Right lung (tissue), 5 donors: ENCODE data around the gene CELF5. TPM values are rescaled to one million over a fixed set of nuclear protein-coding genes. Genes with fewer than 3 reads are reported as not detected.
"Not testable (repeated sequence)": the region's sequence is repeated elsewhere in the genome, so short reads cannot be mapped to it uniquely, and the experiment has no call there.

Experiments used
- DNase-seq, 2 donors: peaks; one replicate each; pipeline ENCODE4 v3.0.0-alpha.2; 2013
- polyA plus RNA-seq, 5 donors: library from polyadenylated mRNA; unstranded; fragments of 120-200 nt; gene quantifications; one replicate each; pipeline versions ENCODE4 v1.2.1 to v1.2.3, GENCODE V29; 2013; ENCODE audit warnings: inconsistent platforms in 1 of 5, low replicate concordance in 1 of 5; ENCODE audit not compliant: insufficient read length in 5 of 5, insufficient read depth in 1 of 5

The CELF5 gene
- polyA plus RNA-seq, 5 donors: 1.3 to 4.1 (median 2.3) TPM

- no peak for DNase-seq
Observed at GRCh38 chr19:3272401-3272931, 48.0 kb downstream of the CELF5 start.

DNA sequence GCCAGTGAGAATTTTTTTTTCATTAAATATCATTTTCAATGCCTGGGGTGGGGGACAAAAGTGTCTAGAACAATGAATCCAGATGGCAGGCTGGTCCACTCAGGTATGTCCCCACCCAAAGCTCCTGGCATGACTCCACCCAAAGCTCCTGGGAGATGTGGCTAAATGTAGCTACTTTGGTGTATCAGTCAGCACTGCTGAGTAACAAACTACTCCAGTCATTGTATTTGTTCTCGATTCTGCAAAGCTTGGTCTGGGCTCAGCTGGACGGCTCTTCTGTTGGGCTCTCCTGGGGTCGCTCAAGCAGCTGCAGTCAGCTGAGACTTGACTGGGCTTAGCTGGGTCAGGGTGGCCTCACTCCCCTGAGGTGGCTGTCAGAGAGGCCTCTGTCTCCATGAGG lies 48.5 kb downstream of the CELF5 start:
- DNase-seq: no peak

DNA sequence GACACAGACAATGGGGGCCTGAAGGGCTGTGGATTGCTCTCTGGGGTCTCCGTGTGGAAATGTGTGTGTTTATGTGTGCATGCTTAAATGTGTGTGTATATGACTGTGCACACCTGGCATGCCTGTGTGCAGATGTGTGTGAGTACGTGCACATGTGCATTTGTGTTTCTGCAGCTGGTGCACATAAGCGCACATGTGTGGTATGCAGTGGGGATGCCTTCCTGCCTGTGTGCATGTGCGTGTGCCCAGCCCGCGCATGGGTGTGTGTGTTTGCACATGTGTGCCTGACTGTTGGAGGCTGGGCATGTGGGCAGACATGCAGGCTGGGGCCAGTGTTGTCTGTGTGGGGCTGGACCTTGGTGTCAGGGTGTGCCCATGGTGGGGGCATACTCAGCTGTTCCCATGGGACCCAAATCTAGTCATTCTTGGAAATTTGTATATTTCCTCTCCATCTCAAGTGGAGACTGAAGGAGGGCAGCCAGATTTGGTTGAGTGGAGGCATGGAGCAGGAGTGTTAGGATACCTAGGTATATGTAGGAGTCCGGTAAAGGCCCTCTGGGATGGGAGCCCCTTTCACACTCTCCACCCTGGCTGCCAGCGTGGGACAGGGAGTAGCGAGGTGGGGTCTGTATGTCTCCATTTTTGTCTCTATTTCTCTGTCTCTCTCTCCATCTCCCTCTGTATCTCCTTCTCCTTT lies 49.9 kb downstream of the CELF5 start:
- DNase-seq: no peak

DNA sequence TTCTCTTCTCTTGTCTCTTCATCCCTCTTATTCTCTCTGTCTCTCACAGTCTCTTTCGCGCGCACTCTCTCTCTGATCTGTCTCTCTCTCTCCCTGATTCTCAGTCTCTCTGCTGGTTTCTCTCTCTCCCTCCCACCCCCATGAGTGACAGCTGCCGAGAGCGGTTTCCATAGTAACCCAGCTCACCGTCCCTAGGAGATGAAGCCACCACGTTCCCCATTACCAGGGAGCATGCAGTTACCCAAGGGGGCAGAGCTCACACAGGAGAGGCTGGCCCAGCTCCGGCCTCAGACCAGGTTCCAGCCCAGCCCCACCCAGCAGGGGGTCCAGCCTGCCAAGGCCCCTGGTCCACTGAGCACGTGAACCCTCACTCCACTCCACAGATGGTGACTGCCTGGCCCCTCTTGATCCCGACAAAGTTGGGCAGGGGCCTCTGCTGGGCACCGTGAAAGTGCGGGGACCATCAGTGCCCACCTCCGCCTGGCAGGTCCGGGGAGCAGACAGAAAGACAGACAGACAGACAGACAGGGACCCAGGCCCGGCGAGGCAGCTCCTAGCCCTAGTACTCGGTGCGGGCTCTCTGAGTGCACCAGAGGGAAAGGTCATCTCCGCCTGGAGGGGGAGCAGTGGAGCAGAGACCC lies 50.6 kb downstream of the CELF5 start:
- DNase-seq: no peak

DNA sequence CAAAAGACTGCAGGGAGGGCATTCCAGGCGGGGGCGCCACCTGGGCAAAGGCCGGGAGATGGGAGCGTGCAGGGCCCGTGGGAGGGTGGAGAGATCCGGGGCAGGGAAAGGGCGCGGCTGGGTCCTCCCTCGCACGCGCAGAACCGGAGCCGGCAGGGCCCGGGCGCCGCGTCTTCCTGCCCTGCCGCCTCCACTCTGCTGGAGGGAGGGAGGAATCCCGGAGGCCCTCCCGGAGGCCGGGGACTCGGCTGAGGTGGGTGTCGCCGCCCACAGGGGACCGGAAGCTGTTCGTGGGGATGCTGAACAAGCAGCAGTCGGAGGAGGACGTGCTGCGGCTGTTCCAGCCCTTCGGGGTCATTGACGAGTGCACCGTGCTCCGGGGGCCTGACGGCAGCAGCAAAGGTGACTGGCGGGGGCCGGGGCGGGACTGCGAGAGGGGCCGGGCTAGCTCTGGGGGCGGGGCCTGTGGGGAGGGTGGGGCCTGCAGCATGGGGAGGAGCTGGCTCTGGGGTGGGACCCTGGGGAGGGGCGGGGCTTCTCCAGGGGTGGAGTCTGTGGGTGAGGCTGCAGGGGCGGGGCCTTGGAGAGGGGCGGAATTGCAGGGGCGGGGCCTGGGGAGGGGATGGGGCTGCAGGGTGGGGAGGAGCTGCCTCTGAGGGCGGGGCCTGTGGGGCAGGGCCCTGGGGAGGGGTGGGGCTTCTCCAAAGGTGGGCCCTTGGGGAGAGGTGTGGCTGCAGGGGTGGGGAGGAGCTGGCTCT lies 51.3 kb downstream of the CELF5 start:
- no peak for DNase-seq

GRCh38 chr19:3276341-3276799 lies 51.9 kb downstream of the CELF5 start:
- DNase-seq: no peak

GRCh38 chr19:3277649-3278048 lies 53.2 kb downstream of the CELF5 start:
- no peak for DNase-seq

DNA sequence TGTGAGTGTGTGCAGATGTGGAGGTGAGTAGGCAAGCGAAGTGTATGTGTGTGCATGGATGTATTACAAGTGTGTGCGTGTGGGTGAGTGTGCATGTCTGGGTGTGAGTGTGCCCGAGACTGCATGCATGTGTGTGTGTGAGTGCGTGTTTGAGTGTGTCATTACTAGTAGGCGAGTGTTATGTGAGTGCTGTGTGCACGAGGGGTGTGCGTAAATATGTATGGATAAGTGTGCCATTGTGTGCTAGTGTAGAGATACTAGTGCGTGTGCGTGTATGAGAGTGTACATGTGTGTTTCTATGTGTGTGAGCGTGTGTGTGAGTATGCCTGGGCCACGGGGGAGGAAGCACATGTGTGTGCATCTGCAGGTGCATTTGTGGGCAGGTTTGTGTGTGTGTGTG lies 53.8 kb downstream of the CELF5 start:
- DNase-seq: no peak

- DNase-seq: no peak
Observed at GRCh38 chr19:3278749-3279148, 54.3 kb downstream of the CELF5 start.

DNA sequence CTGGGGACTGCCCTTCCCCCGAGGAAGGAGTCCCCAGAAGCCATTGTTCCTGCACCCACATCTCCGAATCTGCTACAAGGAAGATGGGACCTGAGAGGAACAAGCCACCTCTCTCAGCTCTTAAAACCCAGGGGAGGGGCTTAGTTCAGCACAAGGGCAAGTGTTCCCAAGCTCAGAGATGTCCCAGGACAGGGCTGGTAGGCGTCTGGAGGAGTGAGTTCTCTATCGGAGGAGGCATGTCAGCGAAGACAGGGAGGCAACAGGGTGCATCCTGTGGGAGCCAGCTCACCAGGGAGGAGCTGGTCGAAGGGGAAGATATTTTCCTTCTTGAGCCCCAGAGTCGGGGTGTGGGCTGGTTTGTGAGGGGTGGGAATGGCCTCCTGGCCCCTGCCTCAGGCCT lies 54.8 kb downstream of the CELF5 start:
- no peak for DNase-seq

DNA sequence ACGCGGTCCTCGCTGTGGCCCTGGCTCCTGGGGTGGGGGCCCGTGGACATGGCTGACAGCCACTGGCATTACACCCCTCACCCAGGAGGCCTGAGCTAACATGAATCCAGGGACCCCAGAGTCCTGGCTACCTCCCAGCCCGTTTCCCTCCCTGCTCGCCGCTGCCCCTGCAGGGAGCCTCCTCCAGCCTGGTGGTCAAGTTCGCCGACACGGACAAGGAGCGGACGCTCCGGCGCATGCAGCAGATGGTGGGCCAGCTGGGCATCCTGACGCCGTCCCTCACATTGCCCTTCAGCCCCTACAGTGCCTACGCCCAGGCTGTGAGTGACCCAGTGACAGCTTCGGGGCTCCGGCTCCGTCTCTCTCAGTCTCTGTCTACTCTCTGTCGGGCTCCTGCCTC lies 56.6 kb downstream of the CELF5 start:
- DNase-seq: no peak

DNA sequence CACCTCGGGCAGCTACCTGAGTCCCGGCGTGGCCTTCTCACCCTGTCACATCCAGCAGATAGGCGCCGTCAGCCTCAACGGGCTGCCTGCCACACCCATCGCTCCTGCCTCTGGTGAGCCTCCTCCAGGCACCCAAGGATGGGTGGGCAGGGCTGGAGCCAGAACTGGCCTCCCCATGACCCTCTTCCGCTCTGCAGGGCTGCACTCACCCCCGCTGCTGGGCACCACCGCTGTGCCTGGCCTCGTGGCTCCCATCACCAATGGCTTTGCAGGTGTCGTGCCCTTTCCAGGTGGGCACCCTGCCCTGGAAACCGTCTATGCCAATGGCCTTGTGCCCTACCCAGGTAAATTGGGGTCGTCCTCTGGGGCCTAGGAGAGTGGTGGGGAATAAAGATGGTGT lies 57.7 kb downstream of the CELF5 start:
- no peak for DNase-seq

DNA sequence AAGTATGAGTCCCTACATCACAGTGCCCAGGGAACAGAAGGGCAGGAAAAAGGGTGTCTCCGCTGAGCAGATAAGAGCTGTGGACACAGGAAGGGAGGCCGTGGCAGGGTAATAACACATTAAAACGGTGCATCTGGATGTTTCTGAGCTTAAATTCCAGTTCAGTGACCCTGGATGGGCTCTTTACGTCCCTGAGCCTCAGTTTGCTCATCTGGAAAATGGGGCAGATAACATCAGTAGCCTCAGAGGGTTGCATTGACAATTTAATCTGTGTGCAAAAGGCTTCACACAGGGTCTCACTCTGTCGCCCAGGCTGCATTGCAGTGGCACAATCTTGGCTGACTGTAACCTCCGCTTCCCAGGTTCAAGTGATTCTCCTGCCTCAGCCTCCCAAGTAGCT lies 58.1 kb downstream of the CELF5 start:
- DNase-seq: no peak

GRCh38 chr19:3283246-3283751 lies 58.8 kb downstream of the CELF5 start:
- no peak for DNase-seq

- DNase-seq: no peak
Observed at GRCh38 chr19:3283886-3284657, 59.6 kb downstream of the CELF5 start.

- peak; percentile 50 to 53 for DNase-seq
Observed at GRCh38 chr19:3284759-3285646, 60.5 kb downstream of the CELF5 start.

GRCh38 chr19:3285647-3286176 lies 61.3 kb downstream of the CELF5 start:
- peak; percentile 21 to 28 for DNase-seq

DNA sequence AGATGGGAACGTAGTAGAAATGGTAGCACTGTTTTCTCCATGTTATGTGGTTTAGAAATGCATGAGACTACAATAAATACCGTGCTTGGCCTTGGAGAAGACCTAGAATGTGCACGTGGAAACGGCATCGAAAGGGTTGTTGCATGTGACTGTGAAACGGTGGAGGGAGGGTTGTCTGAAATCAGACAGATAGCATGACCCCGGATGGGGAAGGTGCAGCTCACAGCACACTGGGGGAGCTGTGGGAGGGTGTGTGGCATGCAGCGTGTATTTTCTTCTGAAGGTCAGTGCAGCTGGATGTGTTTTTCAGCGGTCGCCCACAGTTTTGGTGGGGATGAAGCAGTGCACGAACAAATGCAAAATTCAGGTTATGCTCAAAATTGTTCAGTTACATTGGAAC lies 63.4 kb downstream of the CELF5 start:
- no peak for DNase-seq

- not testable (repeated sequence) for DNase-seq
Observed at GRCh38 chr19:3288437-3288836, 64.0 kb downstream of the CELF5 start.

- DNase-seq: no peak
Observed at GRCh38 chr19:3289971-3290569, 65.6 kb downstream of the CELF5 start.
